GM21825 (cell line): ENCODE measurements around the gene E2F3.
"Not testable (repeated sequence)": the region's sequence is repeated elsewhere in the genome, so short reads cannot be mapped to it uniquely, and the experiment has no call there.

Experiments
- ATAC-seq: cut with Tn5 transposase; IDR thresholded peaks from one replicate; pipeline ENCODE4 v1.9.1; 2021; ENCODE audit warnings: mild to moderate bottlenecking, moderate library complexity; ENCODE audit not compliant: unreplicated experiment

Gene E2F3

DNA sequence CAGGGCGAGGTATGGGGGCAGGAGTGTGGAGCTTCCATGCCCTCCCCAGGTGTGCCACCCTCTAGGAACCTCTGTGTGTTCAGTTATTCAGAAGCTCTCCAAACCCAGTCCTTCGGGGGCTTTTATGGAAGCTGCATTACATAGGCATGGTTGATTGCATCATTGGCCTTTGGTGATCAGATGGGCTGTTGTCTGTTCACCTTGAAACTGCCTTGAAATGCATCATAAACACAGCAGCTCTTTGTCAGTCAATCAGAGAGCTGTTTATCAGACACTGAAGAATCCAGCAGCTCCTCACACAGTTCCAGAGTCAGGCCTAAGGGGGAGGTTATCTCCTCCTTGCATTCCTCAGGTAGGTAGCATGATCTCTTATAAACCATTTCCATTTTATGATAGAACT lies 62.4 kb downstream of the E2F3 start:
- ATAC-seq, result no peak

DNA sequence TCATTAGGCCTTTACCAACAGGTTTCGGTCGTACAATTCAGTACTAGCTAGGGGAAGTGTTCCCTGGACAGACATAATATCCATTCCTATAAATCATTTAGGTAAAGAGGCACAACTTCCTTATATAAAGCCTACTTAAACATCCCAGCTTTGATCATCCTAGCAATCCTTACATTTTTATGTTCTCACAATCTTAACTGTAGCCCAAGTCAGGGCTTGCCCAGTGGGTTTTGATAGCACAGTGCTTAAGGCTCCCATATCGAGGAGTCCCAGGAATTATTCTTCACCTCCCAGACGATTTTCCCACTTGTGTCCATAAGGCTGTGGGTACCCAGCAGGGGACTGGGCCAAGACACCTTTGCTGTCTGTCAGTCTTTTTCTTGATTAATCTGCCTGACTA lies 63.2 kb downstream of the E2F3 start:
- ATAC-seq, result no peak

DNA sequence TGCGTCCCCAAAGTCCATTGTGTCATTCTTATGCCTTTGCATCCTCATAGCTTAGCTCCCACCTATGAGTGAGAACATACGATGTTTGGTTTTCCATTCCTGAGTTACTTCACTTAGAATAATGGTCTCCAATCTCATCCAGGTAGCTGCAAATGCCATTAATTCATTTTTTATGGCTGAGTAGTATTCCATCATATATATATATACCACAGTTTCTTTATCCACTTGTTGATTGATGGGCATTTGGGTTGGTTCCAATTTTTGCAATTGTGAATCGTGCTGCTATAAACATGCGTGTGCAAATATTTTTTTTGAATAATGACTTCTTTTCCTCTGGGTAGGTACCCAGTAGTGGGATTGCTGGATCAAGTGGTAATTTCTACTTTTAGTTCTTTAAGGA lies 63.9 kb downstream of the E2F3 start:
- not testable (repeated sequence) for ATAC-seq

DNA sequence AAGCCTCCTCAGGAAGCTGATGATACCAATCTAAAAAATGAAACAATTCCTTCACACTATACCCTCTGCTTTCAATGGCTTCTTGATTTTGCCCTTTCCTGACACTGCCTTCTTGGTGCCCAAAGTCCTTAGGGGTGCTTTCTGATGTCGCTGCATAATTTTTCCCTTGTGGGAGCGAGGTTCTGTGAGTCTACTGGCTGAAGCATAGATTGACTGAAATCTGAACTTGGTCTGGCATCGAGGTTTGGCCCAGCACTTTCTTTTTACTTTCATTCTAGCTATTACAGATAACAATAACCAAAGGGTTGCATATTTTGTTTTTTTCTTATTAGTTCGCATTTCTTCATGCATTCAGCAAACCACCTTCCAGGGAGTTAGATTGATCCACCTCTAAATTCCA lies 65.8 kb downstream of the E2F3 start:
- ATAC-seq, result peak; percentile 35

DNA sequence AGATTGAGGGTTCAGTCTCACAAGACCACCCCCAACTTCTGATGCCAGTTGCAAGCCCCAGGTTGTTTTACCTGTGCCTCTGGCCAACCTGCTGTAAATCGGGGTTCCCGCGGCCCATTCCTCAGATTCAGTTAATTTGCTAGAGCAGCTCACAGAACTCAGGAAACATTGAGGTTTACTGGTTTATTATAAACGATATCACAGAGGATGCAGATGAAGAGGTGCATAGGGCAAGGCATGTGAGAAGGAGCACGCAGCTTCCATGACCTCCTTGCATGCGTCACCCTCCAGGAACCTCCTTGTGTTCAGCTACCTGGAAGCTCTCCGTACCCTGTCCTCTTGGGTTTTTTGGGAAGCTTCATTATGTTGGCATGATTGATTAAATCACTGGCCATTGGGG lies 66.5 kb downstream of the E2F3 start:
- ATAC-seq, result no peak

DNA sequence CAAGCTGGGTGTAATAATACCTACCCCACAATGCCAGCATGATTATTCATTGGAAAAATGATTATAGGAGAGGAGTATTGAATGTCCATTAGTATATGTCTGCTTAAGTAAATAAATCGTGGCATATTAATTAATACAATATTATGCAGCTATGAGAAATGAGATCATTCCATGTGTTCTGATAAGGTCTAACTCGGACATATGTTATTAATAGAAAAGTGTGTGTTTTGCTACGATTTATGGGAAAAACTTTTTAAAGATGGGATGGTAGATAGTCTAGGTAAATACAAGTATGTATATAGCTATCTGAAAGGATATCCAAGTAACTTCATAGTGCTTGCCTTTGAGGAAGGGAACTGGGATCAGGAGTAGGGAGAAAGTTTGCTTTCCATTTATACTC lies 71.1 kb downstream of the E2F3 start:
- no peak for ATAC-seq

DNA sequence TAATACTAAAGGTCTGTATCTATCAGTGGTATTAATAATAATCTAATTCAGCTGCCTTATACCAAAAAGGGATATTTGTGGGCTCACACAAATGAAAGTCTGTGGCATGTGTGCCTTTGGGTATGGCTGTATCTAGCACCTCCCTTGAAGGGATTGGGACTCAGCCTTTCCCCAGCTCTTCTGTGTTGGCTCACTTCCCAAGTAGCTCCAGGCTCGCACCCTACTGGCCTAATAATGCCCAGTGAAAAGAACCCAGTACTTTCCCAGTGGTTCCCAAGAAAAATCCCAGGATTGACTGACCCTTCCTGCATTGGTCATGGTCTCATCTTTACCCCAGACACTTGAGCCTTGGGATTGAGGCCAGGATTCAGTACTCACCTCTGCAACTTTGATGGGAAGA lies 71.8 kb downstream of the E2F3 start:
- ATAC-seq, result no peak

DNA sequence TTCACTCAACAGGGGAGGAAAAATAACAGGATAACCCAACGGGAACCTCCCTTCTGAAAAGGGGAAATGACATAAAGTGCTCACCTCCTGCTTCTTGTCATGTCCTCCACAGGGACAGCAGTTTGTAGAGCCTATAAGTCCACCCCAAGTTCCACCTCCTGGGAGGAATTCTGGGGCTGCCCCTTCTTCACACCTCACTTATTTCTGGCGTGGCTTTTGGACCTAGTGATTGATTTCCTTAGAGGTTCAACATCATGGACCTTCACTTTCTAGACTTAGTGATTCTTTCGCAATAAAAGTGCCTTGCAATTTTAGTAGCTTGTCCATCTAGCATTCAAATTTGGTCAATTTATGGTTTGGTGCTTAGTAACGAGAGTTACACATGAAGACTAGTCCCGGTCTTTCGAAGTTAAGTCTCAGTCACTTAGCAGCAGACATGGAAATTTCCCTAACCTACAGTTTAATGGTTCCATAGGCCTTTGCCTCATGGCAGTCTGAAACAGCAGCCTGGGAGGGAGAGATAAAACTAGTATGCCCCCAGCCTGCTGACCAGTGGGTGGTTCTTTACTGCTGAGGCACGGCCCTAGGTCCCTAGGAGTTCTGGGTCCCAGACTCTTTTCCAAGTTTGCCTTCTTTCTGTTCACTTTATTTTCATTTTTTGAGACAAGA lies 73.3 kb downstream of the E2F3 start:
- no peak for ATAC-seq

DNA sequence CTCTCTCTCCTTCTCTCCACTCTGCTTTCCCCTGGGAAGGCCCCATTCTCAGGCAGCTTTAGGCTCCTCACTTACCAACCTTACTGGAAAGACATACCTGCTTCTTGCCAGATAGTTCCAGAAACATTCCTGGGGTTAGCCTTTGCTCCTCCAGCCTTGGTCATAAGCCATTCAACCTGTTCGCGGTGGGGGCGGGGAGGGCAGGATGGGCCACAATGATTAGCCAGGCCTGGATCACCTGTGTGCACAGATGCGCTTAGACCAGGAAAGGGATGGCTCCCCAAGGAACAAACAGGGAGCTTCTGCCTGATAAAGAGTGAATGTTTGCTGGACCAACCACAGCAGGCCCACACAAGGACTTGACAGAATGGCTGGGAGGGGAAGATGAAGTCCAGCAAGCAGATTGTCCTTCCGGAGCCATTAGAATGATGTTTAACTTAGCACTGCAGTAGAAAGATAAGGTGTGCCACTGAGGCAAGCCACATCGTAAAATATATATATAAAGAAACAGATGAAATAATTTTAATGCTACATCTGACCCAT lies 74.9 kb downstream of the E2F3 start:
- no peak for ATAC-seq

DNA sequence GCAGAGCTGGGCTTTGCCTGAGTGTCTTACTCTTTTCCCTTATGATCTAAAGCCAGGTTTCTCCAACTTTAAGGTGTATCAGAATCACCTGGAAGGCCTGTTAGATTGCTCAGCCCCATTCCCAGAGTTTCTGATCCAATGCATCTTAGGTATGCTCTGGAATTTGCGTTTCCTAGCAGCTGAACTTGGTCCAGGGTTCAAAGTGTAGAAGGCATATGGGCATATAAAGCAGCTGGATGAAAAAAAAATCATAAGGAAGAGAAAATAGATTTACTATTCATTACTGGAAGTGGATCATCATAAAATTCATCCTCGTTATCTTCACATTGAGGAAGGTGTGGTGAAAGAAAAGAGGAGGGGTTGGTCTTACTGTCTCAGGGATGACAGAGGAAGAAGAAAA lies 75.8 kb downstream of the E2F3 start:
- ATAC-seq, result no peak

DNA sequence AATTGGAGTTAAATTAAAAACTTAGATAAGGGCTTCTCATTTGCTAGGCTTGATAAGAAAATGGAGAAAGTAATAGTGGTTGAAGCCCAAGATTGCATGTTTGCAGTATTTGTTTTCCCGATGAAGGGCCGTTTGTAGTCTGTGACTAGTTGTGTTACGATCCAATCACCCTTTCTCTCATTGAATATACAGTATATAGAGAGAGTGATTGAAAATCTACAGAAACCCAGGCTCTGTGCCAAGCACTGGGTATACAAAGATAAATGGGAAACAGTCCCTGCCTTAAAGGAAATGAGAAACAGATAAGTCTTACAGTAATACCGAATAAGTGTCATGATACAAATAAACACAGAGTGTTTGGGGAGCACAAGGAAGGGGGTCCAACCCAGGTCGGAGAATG lies 77.4 kb downstream of the E2F3 start:
- ATAC-seq, result no peak

DNA sequence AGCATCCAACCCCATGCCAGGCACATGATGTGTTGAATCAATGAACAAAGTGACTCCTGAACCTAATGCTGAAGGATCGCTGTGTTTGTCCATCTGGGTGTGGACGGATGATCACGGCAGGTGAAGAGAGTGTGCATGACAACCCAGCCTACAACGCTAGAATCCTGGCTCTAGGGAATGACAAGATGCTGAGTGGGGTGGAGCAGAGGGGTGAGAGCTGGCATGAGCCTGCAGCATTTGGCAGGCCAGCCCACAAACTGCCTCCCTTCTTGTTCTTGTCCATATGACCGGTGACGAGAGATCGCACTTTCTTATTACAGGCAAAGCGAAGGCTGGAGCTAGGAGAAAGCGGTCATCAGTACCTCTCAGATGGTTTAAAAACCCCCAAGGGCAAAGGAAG lies 77.8 kb downstream of the E2F3 start:
- ATAC-seq, result no peak

DNA sequence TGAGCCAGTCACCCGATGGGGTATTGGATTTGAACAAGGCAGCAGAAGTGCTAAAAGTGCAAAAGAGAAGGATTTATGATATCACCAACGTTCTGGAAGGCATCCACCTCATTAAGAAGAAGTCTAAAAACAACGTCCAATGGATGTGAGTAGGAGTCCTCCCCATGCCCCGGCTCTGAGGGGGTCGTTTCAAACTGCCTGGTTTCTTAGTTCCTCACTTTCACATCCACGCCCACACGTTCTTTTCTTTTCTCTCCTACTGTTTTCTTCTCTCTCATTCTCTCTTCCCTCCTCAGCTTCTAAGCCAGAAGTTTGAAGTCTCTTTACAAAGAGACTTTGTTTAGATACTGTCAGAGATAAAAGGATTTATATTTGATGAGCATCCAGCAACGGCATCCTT lies 79.6 kb downstream of the E2F3 start:
- ATAC-seq, result no peak

DNA sequence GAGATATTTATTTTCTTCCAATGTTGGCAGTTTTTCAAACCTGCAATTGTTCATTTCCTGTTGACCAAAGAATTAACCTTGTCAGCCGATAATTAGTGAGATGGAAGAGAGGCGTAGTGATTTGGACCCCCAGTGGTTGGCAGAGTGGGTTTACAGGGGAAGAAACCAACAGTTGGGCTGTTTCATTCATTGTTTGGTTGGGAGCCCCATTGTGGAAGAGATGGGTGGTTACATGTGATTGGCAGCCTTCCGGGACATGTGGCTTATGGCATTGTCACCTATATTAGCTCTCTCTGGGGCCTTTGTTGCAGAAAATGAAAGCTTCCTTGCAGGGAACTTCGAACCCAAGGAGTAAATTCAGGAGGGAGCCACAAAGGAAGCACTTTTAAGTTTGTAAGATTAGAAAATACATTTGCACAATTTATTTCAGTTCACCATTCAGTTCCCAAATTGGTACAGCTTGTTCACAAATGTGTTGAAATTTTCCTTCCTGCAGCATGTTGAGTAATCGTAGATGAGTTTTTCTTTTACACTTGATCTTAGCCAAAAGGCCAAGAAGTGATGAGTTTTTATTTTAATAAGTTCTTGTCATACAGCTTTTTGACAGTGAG lies 82.3 kb downstream of the E2F3 start:
- ATAC-seq, result no peak

DNA sequence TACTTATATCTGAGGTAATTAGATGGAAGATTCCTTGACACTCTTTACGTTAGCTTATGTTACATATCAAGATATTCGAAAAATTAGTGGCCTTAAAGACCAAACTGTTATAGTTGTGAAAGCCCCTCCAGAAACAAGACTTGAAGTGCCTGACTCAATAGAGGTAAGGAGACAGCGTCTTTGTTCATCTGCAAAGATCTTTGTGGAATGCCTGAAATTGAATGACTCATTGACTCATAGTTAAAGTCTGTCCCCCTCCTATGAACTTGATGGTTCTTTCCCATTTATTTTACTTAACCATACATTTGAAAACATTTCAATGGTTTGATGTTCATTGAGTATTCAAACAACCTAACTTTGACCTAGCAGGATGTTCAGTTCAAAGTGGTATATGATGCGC lies 85.0 kb downstream of the E2F3 start:
- no peak for ATAC-seq

DNA sequence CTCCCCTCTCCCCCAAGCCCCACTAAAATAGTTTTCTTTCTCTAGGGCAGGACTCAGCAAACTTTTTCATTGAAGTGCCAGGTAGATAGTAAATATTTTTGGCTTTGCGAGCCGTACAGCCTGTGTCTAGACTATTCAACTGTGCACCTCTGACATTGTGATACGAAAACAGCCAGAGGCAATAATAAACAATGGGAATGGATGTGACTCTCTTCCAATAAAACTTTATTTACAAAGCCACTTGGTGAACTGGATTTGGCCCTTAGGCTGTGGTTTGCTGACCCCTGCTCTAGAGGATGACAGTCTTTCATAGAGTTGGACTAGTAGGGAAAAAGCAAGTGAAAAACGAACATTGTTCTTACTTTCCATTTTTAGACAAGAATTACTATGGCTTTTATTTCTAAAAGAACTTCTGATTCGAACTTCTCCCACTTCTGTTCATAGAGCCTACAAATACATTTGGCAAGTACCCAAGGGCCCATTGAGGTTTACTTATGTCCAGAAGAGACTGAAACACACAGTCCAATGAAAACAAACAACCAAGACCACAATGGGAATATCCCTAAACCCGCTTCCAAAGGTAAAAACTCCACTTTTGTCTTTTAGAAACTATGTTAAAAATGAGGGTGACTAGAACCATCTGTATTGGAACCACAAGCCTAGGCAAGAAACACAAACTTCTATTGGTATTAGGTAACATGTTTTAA lies 86.1 kb downstream of the E2F3 start:
- ATAC-seq, result no peak

DNA sequence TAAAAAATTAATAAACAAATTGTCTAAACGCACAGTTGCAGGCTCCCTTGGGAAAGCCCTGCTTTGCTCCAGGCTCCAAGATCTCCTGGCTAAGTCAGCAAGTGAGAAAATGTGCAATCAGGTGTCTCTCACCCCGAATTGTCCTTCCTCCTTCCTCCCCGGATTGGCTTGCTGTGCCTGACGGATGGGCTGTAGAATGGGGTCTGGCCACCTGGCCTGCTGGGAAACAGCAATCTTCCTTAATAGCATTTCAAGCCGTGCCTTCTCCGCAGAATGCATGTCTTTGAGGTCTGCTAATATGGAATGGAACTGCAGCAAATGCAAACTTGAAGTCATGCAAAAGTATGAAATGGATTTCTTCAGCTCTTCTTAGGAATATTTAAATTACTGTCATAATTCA lies 88.9 kb downstream of the E2F3 start:
- no peak for ATAC-seq

DNA sequence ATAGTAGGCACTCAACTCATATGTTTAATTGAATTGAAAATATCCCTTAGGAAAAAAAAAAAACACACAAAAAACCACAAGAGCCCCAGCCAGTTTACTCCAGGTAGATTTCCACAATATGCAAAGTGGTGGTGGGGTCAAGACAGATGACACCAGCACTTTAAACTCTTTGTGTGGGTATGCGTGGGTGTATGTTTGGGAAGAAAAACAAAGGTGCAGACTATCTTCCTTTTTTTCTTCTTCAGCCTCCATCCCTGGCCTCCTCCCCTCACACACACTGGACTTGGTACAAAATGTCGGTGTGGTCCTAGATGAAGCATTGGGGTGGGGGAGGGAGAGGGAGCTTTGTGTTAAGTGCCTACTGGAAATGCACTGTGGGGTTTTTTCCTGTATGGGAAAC lies 90.4 kb downstream of the E2F3 start:
- ATAC-seq, result no peak

DNA sequence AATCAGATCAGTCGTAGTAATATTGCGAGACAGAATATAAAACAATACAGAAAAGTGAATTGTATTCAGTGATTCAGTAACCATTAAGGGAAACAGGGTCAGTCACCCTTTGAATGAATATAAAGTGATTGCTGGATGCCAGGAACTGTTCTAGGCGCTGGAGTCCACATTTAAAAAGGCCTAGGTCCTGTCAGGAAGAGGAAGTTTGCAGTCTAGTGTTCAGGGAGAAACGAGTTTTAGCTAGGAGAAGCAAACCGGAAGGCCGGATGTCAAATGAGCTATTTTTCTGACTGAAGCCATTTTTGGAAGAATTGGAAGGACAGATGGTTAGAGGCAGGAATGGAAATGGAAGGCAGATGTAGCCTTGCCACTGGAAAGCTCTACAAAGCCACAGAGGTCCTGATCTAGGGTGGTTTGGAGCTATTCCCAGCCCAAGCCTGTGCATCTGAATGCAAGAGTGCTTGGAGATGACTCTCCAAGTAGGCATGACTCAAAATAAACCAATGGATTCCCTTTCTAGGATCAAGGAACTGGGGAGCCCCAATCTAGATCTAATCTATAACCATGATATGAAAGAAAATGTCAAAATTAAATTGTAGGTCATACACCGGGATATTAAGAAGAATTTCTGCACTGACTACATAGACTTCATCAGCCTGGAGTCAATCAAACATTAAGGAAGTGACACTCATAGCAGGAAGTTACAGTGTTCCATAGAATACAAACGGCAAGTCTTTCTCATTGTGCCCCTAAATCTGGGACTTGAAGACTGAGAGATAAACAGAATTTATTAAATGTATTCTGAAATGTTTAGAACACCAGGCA lies 95.7 kb downstream of the E2F3 start:
- ATAC-seq, result no peak

DNA sequence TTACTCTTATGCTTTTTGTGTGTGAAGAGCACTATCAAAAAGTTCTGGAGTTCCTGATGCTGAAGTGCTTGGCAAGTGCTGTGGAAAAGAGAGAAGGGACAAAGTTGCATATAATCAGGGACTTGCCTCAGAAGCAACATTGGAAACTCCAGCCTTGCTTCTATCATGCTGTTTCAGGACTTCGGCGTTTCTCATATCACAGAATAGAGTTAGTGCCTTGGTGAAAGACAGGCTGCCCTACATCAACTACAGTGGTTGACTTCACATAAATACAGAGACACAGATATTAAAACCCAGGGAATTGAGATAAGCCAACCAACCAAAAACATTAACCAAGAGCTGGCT lies 96.3 kb downstream of the E2F3 start:
- no peak for ATAC-seq

DNA sequence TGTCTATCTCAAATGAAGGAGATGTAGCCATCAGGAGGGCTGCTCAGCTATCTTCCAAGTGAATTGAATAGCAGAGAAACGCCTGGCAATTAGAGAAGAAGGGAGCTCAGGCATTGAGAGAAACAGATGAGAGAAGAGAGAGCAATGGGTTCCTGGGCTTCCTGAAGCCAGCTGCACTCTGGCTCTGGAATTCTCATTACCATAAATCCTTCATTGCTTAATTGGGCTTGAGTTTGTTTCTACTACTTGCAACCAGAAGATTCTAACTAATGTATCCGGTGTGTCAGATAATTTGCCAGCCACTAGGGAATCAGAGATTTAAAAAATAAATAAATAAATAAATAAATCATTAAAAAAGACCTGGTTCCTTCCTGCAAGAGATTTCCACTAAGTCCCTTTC lies 107.5 kb downstream of the E2F3 start:
- ATAC-seq, result no peak

DNA sequence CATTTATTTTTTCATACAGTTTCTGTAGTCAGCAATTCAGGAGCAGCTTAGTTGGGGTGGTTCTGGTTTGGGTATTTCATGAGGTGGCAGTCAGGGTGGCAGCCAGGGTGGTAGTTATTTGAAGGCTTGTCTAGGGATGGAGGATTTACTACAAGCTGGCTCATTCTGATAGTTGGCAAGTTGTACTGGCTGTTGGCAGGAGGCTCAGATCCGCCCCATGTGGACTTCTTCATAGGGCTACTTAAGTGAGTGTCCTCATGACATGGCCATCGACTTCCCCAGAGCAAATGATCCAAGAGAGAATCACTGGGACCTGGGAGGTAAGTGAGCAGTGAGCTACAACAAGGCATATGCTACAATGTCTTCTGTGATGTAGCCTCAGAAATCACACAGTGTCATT lies 110.2 kb downstream of the E2F3 start:
- no peak for ATAC-seq
